A549 (cell line): ENCODE measurements around the gene RNU1-2.
"Not testable (repeated sequence)": the region's sequence is repeated elsewhere in the genome, so short reads cannot be mapped to it uniquely, and the experiment has no call there.

Source experiments
- CTCF ChIP-seq: fragments of >200 bp; sonication (Bioruptor Twin); formaldehyde crosslinking; IDR thresholded peaks from 3 replicates; pipeline ENCODE4 v1.5.1; 2016
- HDAC2 ChIP-seq: fragments of 200-600 bp; sonication (generic); IDR thresholded peaks from 2 replicates; pipeline ENCODE4 v1.6.1; 2016
- HOXB13 ChIP-seq: fragments of 250-450 bp; sonication (Bioruptor Pico); IDR thresholded peaks from 2 replicates; pipeline ENCODE4 v1.5.0; 2020; ENCODE audit warnings: low read depth, mild to moderate bottlenecking, moderate library complexity
- HOXB5 ChIP-seq: fragments of 250-450 bp; sonication (Bioruptor Pico); IDR thresholded peaks from 2 replicates; pipeline ENCODE4 v1.5.0; 2020; ENCODE audit warnings: mild to moderate bottlenecking, moderate library complexity
- JUNB ChIP-seq: fragments of >200 bp; sonication (Bioruptor Twin); formaldehyde crosslinking; IDR thresholded peaks from 2 replicates; pipeline ENCODE4 v1.6.1; 2016
- MAX ChIP-seq: IDR thresholded peaks from 2 replicates; pipeline ENCODE4 v1.6.1; 2012
- MYC ChIP-seq: IDR thresholded peaks from 2 replicates; pipeline ENCODE4 v1.6.1; 2012; ENCODE audit warnings: mild to moderate bottlenecking, inconsistent platforms, low read length, improper control_type of control experiment, borderline replicate concordance
- POLR2A ChIP-seq: IDR thresholded peaks from 2 replicates; pipeline ENCODE4 v1.6.1; 2012; ENCODE audit warnings: mild to moderate bottlenecking, low read length
- RAD21 ChIP-seq, 2 experiments: fragments of >200 bp in 1 of 2; sonication (Bioruptor Twin) in 1 of 2; formaldehyde crosslinking in 1 of 2; IDR thresholded peaks in 1 of 2; conservative IDR thresholded peaks in 1 of 2; 2 replicates in 1 of 2; 3 replicates in 1 of 2; pipeline ENCODE4 v1.6.1; 2012 to 2018; ENCODE audit warnings: inconsistent platforms in 1 of 2
- REST ChIP-seq: fragments of 200-600 bp; sonication (generic); IDR thresholded peaks from 2 replicates; pipeline ENCODE4 v1.6.1; 2016; ENCODE audit warnings: antibody characterized with exemption, mild to moderate bottlenecking, moderate library complexity
- RNF2 ChIP-seq: fragments of 200-600 bp; sonication (generic); IDR thresholded peaks from 2 replicates; pipeline ENCODE4 v1.6.1; 2016; ENCODE audit warnings: low read depth, mild to moderate bottlenecking, antibody characterized with exemption, moderate library complexity, borderline replicate concordance
- TF ChIP-seq, protein P1 (sequence below): IDR thresholded peaks from 2 replicates; pipeline ENCODE4 v1.6.1; 2012; ENCODE audit warnings: low read depth, borderline replicate concordance

- TF ChIP-seq CTCF; JUNB; RAD21 (conservative IDR thresholded peaks at IDR 0.05 in 1 of 2, IDR thresholded peaks at IDR 0.05 in 1 of 2); REST; HOXB13 (CRISPR knock-in tag); HDAC2; RNF2; MAX; POLR2A; MYC; HOXB5 (CRISPR knock-in tag): not testable (repeated sequence)
- TF ChIP-seq, protein P1, sequence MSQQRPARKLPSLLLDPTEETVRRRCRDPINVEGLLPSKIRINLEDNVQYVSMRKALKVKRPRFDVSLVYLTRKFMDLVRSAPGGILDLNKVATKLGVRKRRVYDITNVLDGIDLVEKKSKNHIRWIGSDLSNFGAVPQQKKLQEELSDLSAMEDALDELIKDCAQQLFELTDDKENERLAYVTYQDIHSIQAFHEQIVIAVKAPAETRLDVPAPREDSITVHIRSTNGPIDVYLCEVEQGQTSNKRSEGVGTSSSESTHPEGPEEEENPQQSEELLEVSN: not testable (repeated sequence)
These were observed 27.0 kb upstream of the RNU1-2 start for GRCh38 chr1:16868787-16869186.
